ENCODE data around the gene RBM17. TPM values are rescaled to one million over a fixed set of nuclear protein-coding genes. Genes with fewer than 3 reads are reported as not detected.

The RBM17 gene
- total and polyA plus RNA-seq, 2 of the 13 experiments (the other 11 are each of a cell fraction or from before 2014, with no cell fraction given): 30.7 to 77.5 TPM

DNA sequence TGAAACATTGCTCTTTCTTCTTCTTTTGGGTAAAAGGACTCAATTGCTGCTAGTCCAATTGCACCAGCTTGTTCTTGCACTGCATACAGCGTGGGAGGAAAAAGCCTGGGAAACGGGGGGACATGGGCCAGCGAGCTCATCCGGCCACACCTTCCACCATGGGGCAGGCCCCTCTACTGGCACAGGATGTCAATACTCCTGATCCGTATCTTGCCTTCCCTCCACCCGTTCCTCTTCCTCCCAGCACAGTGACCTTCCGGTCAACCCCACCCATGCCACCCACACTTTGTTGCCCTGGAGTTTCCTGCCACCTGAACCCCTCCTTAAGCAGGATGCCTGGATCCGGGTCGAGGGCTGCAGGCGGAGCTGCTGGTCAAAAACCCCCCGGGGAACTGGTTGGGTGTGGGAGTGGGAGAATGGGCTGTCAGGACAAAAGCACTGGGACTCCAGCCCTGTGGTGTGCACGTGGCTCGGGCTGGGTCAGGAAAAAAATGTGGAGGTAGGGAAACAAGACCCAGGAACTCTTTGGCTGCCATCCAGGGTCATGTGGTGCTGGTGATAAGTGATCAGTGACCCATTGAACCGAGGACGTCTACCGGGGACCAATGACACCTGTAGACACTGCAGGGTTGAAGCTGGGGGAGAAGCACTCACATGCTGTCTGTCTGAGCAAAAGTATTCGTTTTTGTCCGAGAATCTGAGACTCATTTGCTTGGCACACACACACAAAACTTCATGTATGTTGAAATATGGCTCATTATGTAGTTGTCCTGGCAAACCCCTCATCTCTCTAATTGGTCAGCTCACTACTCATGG is 34.8 kb upstream of the RBM17 start (continued):
- TF ChIP-seq SKI (IDR thresholded peaks at IDR 0.05; ENCODE audit: partially characterized antibody) (no peak), MXD4 (CRISPR knock-in tag; IDR thresholded peaks at IDR 0.05) (peak; percentile 44; the same call in 1 of the 2 replicates), ZNF564 (CRISPR knock-in tag; IDR thresholded peaks at IDR 0.05) (no peak), NR3C1 (CRISPR knock-in tag; IDR thresholded peaks at IDR 0.05) (no peak), TCF7L2 (IDR thresholded peaks at IDR 0.05; ENCODE audit: low read depth, low read length) (no peak), HDAC1 (CRISPR knock-in tag; IDR thresholded peaks at IDR 0.05) (peak; percentile 41; the same call in 1 of the 2 replicates), ATM (IDR thresholded peaks at IDR 0.05; ENCODE audit: borderline replicate concordance) (no peak), SPEN (CRISPR knock-in tag; IDR thresholded peaks at IDR 0.05; ENCODE audit: low read depth) (peak; percentile 50; the same call in 1 of the 2 replicates), EEA1 (CRISPR knock-in tag; IDR thresholded peaks at IDR 0.05; ENCODE audit: borderline replicate concordance) (no peak), ZNF512B (CRISPR knock-in tag; IDR thresholded peaks at IDR 0.05; ENCODE audit: borderline replicate concordance) (no peak), ELF4 (CRISPR knock-in tag; IDR thresholded peaks at IDR 0.05; ENCODE audit: borderline replicate concordance) (no peak), ZNF17 (CRISPR knock-in tag; IDR thresholded peaks at IDR 0.05) (no peak), NR2F1 (CRISPR knock-in tag; IDR thresholded peaks at IDR 0.05) (0 out of 4 replicates have a peak, but pooled peaks of 1 of the 2 experiments have one; percentile 4), NR2F6 (IDR thresholded peaks at IDR 0.05) (no peak), NR2F6 (CRISPR knock-in tag; IDR thresholded peaks at IDR 0.05) (0 out of 2 replicates have a peak, but pooled peaks have one; percentile 7), MIER3 (CRISPR knock-in tag; IDR thresholded peaks at IDR 0.05; ENCODE audit: borderline replicate concordance) (no peak), SIN3B (IDR thresholded peaks at IDR 0.05; ENCODE audit: low read length) (no peak), ZNF460 (CRISPR knock-in tag; IDR thresholded peaks at IDR 0.05; ENCODE audit: borderline replicate concordance) (no peak), ZFP91 (CRISPR knock-in tag; IDR thresholded peaks at IDR 0.05; ENCODE audit: borderline replicate concordance) (peak; percentile 44; the same call in 1 of the 2 replicates), MYPOP (CRISPR knock-in tag; IDR thresholded peaks at IDR 0.05) (no peak)
- TF ChIP-seq, protein P1, sequence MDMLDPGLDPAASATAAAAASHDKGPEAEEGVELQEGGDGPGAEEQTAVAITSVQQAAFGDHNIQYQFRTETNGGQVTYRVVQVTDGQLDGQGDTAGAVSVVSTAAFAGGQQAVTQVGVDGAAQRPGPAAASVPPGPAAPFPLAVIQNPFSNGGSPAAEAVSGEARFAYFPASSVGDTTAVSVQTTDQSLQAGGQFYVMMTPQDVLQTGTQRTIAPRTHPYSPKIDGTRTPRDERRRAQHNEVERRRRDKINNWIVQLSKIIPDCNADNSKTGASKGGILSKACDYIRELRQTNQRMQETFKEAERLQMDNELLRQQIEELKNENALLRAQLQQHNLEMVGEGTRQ (IDR thresholded peaks at IDR 0.05; ENCODE audit: low read depth, low read length): peak; percentile 44; the same call in 1 of the 2 replicates
- TF ChIP-seq, protein P1 (CRISPR knock-in tag; IDR thresholded peaks at IDR 0.05; ENCODE audit: borderline replicate concordance): peak; percentile 51; the same call in 1 of the 2 replicates

Data from HepG2 (cell line).